GM23338 (cell line): ENCODE measurements around the gene RASA4.
"Not testable (repeated sequence)": the region's sequence is repeated elsewhere in the genome, so short reads cannot be mapped to it uniquely, and the experiment has no call there.

Experiments used
- EZH2 ChIP-seq: fragments of 200-600 bp; sonication (generic); IDR thresholded peaks from one replicate; pipeline ENCODE4 v1.8.0; 2017; ENCODE audit warnings: antibody characterized with exemption, mild to moderate bottlenecking, low read depth; ENCODE audit not compliant: unreplicated experiment
- JUNB ChIP-seq: IDR thresholded peaks from one replicate; pipeline ENCODE4 v1.6.1; 2016; ENCODE audit warnings: antibody characterized with exemption; ENCODE audit not compliant: unreplicated experiment
- NANOG ChIP-seq: IDR thresholded peaks from 2 replicates; pipeline ENCODE4 v1.6.1; 2016; ENCODE audit warnings: antibody characterized with exemption, borderline replicate concordance
- POLR2AphosphoS5 ChIP-seq: IDR thresholded peaks from 2 replicates; pipeline ENCODE4 v1.6.1; 2016; ENCODE audit warnings: antibody characterized with exemption, low read depth
- ZNF331 ChIP-seq: fragments of 250-450 bp; sonication (Bioruptor Pico); IDR thresholded peaks from 2 replicates; pipeline ENCODE4 v1.5.0; 2020; ENCODE audit warnings: low read depth, mild to moderate bottlenecking, moderate library complexity
- TF ChIP-seq, protein P1 (sequence below), 2 experiments: fragments of 200-600 bp in 1 of 2; sonication (generic) in 1 of 2; conservative IDR thresholded peaks; 2 replicates each; pipeline versions ENCODE4 v1.5.1 to v1.6.1; 2016 to 2017; ENCODE audit warnings: antibody characterized with exemption in 2 of 2, low read depth in 2 of 2, mild to moderate bottlenecking in 2 of 2, moderate library complexity in 1 of 2
- TF ChIP-seq, protein P2 (sequence below): IDR thresholded peaks from one replicate; pipeline ENCODE4 v1.6.1; 2018; ENCODE audit warnings: antibody characterized with exemption; ENCODE audit not compliant: unreplicated experiment
- TF ChIP-seq, protein P3 (sequence below): fragments of 250-450 bp; sonication (Bioruptor Pico); IDR thresholded peaks from 2 replicates; pipeline ENCODE4 v1.5.0; 2020; ENCODE audit warnings: mild to moderate bottlenecking, moderate library complexity

DNA sequence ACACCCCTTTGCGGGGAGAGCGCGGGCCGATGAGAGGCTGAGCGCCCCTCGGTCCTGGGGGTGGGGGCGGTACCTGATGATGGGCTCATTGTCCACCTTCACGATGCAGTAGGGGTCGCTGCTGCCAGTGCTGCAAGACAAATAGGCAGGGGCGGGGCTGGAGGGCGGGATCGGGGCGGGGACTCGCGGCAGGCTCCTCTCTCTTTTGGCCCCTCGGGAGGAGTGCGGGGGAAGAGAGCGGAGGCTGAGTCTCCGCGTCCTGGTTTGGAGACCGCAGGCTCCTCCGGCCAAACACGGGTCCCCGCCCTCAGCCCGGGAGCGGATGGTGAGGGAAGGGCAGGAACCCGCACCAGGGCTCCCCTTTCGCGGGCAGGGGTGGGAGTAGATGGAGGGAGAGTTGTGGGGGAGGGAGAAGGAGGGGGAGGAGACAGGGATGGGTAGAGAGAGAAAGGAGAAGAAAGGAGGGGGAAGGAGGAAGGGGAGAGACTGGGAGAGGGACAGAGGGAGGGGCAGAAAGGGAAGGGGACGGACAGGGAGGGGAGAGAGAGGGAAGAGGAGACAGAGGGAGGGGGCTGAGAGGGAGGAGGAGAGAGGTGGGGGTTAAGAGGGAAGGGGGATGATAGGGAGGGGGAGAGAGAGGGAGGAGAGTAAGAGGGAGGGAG lies 5.4 kb downstream of the RASA4 start:
- TF ChIP-seq, protein P1, sequence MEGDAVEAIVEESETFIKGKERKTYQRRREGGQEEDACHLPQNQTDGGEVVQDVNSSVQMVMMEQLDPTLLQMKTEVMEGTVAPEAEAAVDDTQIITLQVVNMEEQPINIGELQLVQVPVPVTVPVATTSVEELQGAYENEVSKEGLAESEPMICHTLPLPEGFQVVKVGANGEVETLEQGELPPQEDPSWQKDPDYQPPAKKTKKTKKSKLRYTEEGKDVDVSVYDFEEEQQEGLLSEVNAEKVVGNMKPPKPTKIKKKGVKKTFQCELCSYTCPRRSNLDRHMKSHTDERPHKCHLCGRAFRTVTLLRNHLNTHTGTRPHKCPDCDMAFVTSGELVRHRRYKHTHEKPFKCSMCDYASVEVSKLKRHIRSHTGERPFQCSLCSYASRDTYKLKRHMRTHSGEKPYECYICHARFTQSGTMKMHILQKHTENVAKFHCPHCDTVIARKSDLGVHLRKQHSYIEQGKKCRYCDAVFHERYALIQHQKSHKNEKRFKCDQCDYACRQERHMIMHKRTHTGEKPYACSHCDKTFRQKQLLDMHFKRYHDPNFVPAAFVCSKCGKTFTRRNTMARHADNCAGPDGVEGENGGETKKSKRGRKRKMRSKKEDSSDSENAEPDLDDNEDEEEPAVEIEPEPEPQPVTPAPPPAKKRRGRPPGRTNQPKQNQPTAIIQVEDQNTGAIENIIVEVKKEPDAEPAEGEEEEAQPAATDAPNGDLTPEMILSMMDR (conservative IDR thresholded peaks at IDR 0.05; ENCODE audit: low read depth in 2 of 2): not testable (repeated sequence)
- TF ChIP-seq POLR2AphosphoS5; EZH2; NANOG; JUNB; ZNF331 (CRISPR knock-in tag): not testable (repeated sequence)
- TF ChIP-seq, protein P2, sequence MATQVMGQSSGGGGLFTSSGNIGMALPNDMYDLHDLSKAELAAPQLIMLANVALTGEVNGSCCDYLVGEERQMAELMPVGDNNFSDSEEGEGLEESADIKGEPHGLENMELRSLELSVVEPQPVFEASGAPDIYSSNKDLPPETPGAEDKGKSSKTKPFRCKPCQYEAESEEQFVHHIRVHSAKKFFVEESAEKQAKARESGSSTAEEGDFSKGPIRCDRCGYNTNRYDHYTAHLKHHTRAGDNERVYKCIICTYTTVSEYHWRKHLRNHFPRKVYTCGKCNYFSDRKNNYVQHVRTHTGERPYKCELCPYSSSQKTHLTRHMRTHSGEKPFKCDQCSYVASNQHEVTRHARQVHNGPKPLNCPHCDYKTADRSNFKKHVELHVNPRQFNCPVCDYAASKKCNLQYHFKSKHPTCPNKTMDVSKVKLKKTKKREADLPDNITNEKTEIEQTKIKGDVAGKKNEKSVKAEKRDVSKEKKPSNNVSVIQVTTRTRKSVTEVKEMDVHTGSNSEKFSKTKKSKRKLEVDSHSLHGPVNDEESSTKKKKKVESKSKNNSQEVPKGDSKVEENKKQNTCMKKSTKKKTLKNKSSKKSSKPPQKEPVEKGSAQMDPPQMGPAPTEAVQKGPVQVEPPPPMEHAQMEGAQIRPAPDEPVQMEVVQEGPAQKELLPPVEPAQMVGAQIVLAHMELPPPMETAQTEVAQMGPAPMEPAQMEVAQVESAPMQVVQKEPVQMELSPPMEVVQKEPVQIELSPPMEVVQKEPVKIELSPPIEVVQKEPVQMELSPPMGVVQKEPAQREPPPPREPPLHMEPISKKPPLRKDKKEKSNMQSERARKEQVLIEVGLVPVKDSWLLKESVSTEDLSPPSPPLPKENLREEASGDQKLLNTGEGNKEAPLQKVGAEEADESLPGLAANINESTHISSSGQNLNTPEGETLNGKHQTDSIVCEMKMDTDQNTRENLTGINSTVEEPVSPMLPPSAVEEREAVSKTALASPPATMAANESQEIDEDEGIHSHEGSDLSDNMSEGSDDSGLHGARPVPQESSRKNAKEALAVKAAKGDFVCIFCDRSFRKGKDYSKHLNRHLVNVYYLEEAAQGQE: not testable (repeated sequence)
- TF ChIP-seq, protein P3, sequence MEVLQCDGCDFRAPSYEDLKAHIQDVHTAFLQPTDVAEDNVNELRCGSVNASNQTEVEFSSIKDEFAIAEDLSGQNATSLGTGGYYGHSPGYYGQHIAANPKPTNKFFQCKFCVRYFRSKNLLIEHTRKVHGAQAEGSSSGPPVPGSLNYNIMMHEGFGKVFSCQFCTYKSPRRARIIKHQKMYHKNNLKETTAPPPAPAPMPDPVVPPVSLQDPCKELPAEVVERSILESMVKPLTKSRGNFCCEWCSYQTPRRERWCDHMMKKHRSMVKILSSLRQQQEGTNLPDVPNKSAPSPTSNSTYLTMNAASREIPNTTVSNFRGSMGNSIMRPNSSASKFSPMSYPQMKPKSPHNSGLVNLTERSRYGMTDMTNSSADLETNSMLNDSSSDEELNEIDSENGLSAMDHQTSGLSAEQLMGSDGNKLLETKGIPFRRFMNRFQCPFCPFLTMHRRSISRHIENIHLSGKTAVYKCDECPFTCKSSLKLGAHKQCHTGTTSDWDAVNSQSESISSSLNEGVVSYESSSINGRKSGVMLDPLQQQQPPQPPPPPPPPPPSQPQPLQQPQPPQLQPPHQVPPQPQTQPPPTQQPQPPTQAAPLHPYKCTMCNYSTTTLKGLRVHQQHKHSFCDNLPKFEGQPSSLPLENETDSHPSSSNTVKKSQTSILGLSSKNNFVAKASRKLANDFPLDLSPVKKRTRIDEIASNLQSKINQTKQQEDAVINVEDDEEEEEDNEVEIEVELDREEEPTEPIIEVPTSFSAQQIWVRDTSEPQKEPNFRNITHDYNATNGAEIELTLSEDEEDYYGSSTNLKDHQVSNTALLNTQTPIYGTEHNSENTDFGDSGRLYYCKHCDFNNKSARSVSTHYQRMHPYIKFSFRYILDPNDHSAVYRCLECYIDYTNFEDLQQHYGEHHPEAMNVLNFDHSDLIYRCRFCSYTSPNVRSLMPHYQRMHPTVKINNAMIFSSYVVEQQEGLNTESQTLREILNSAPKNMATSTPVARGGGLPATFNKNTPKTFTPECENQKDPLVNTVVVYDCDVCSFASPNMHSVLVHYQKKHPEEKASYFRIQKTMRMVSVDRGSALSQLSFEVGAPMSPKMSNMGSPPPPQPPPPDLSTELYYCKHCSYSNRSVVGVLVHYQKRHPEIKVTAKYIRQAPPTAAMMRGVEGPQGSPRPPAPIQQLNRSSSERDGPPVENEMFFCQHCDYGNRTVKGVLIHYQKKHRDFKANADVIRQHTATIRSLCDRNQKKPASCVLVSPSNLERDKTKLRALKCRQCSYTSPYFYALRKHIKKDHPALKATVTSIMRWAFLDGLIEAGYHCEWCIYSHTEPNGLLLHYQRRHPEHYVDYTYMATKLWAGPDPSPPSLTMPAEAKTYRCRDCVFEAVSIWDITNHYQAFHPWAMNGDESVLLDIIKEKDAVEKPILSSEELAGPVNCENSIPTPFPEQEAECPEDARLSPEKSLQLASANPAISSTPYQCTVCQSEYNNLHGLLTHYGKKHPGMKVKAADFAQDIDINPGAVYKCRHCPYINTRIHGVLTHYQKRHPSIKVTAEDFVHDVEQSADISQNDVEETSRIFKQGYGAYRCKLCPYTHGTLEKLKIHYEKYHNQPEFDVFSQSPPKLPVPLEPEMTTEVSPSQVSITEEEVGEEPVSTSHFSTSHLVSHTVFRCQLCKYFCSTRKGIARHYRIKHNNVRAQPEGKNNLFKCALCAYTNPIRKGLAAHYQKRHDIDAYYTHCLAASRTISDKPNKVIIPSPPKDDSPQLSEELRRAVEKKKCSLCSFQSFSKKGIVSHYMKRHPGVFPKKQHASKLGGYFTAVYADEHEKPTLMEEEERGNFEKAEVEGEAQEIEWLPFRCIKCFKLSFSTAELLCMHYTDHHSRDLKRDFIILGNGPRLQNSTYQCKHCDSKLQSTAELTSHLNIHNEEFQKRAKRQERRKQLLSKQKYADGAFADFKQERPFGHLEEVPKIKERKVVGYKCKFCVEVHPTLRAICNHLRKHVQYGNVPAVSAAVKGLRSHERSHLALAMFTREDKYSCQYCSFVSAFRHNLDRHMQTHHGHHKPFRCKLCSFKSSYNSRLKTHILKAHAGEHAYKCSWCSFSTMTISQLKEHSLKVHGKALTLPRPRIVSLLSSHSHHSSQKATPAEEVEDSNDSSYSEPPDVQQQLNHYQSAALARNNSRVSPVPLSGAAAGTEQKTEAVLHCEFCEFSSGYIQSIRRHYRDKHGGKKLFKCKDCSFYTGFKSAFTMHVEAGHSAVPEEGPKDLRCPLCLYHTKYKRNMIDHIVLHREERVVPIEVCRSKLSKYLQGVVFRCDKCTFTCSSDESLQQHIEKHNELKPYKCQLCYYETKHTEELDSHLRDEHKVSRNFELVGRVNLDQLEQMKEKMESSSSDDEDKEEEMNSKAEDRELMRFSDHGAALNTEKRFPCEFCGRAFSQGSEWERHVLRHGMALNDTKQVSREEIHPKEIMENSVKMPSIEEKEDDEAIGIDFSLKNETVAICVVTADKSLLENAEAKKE (CRISPR knock-in tag): not testable (repeated sequence)
